BE2C (cell line): ENCODE measurements around the gene KIF6.

Source experiments
- DNase-seq: peaks from one replicate; pipeline ENCODE4 v3.0.0-alpha.2; 2020
- H3K27me3 ChIP-seq: fragments of 250-450 bp; sonication (Bioruptor Pico); 2 replicates; pipeline ENCODE4 v1.5.1; 2020; ENCODE audit warnings: mild to moderate bottlenecking
- H3K36me3 ChIP-seq: fragments of 250-450 bp; sonication (Bioruptor Pico); 2 replicates; pipeline ENCODE4 v1.5.1; 2020; ENCODE audit warnings: mild to moderate bottlenecking
- H3K4me1 ChIP-seq: fragments of 250-450 bp; sonication (Bioruptor Pico); 2 replicates; pipeline ENCODE4 v1.5.1; 2020
- H3K4me3 ChIP-seq: 2 replicates; pipeline ENCODE4 v1.5.1; 2011; ENCODE audit warnings: low read depth, low read length
- H3K9me3 ChIP-seq: fragments of 250-450 bp; sonication (Bioruptor Pico); 2 replicates; pipeline ENCODE4 v1.5.1; 2020
- TF ChIP-seq, protein P1 (sequence below): IDR thresholded peaks from 2 replicates; pipeline ENCODE4 v1.5.1; 2012; ENCODE audit warnings: mild to moderate bottlenecking, low read depth, low read length

The KIF6 gene

DNA sequence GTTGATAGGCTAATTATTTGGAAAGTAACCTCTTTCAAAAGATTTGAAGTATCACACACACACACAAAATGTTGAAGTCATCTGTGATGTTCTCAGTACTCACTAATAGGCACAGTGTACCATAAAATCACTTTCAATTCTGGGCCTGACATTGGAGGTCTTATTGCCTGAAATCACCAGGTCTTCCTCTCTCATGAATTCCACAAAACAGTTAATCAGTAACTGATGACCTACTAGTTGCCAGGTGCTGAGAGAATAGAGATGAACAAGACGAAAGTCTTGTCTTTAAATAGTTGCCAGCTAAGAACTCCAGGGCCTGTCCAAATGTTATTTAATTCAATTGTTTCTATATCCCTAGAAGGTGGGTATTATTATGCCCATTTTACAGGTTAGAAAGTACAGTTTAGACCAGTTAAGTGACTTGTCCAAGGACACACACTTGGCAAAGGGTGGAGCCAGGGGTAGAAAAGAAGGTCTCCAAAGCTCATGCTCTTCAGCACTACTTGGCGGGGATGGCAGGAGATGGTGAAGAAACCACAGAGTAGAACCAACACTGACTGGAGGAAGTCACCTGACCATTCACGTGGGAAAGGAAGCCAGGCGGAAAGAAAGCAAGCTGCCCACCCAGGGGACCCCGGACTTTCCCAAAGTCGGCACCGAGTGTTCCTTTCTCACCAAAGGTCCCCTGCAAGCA, 116.4 kb downstream of the KIF6 start:
- Histone ChIP-seq H3K4me1 (no peaks in the 10 kb centered on the region), H3K27me3 (0 out of 2 replicates have a peak, but pooled peaks cover 2% of the 10 kb centered on the region), H3K4me3 (no peak overlapping the region), H3K9me3 (no peaks in the 10 kb centered on the region), H3K36me3 (no peaks in the 10 kb centered on the region)
- TF ChIP-seq, protein P1, sequence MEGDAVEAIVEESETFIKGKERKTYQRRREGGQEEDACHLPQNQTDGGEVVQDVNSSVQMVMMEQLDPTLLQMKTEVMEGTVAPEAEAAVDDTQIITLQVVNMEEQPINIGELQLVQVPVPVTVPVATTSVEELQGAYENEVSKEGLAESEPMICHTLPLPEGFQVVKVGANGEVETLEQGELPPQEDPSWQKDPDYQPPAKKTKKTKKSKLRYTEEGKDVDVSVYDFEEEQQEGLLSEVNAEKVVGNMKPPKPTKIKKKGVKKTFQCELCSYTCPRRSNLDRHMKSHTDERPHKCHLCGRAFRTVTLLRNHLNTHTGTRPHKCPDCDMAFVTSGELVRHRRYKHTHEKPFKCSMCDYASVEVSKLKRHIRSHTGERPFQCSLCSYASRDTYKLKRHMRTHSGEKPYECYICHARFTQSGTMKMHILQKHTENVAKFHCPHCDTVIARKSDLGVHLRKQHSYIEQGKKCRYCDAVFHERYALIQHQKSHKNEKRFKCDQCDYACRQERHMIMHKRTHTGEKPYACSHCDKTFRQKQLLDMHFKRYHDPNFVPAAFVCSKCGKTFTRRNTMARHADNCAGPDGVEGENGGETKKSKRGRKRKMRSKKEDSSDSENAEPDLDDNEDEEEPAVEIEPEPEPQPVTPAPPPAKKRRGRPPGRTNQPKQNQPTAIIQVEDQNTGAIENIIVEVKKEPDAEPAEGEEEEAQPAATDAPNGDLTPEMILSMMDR: no peak
- DNase-seq: no peak

DNA sequence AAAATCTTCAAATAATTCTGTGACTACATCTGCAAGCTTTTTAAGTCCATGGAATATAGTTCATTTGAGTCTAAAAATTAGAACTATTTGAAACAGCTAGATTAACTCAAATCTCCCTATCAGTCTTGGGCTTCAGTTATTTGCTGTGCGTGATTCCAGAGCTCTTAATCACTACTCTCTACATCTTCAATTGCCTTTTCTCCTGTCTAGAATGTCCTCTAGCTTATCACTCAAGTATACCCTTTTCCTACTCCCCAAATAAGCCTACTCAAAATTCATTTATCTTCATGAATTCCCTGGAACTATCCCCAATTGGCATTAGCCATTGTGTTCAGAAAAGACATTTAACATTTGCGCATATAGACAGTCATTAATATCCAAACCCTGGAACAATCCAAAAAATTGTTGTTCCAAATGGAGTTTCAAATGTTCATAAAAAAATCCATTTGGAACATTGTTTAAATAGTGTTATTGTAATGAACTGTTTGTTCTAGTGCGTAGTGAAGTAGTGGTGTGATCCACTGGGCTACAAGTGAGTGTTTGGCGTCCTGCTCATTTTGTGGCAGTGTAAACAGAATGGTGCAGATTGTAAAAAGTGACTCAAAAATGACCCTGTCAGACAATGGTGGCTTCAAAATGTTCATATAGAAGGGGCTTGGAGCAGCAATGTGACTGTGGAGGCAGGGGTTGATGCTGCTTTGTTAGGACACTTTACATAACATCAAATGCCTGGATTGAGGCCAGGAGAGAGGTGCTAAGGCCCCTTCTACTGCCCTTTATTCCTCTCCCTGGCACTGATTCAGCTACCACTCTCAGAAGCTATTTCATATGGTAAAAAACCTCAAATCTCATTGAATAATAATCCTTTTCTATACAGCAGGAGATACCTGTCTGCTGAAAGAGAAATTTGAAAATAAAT, 122.3 kb downstream of the KIF6 start:
- Histone ChIP-seq H3K9me3 (no peaks in the 10 kb centered on the region), H3K4me1 (no peaks in the 10 kb centered on the region), H3K4me3 (no peak overlapping the region), H3K36me3 (no peaks in the 10 kb centered on the region), H3K27me3 (0 out of 2 replicates have a peak, but pooled peaks cover 2% of the 10 kb centered on the region)
- DNase-seq: no peak
- TF ChIP-seq, protein P1: no peak

DNA sequence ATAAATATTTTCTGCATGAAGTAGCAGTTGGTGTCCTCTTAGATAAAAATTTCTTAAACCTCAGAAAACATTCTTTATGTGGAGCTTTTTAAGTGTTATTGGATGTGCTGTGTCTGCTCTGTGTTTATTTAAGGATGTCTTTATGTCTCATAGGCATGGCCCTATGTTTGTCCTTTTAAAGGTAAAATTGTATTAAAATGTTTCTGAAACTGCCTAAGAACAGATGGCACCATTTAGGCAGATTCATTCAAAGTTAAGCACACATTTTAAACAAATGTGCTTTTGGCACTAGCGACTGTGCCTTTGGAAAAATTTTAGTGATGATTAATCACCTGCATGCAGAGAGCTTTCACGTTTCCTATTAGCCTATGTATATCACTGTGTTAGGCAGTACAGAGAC, 125.2 kb downstream of the KIF6 start:
- Histone ChIP-seq H3K9me3 (no peaks in the 10 kb centered on the region), H3K36me3 (no peaks in the 10 kb centered on the region), H3K4me3 (no peak overlapping the region), H3K27me3 (0 out of 2 replicates have a peak, but pooled peaks cover under 1% of the 10 kb centered on the region), H3K4me1 (no peaks in the 10 kb centered on the region)
- DNase-seq: no peak
- TF ChIP-seq, protein P1: no peak

DNA sequence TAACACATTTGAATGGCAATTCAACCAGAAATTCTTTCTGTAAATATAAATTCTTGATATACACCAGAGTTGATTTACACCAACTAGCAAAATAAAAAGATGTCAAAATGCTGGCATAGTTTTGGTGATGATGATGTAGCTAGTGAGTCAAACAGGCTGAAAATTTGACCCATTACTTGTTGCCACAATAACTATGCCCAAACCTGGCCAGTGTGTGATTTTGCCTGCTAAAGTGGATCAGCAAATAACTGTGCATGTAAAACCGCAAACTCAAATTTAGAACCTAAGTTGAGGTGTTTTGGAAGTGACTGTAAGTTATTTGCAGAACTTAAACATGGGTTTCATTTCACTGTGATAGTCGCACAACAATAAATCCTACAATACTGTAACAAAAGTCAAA, 125.9 kb downstream of the KIF6 start:
- Histone ChIP-seq H3K36me3 (no peaks in the 10 kb centered on the region), H3K4me3 (no peak overlapping the region), H3K4me1 (no peaks in the 10 kb centered on the region), H3K9me3 (no peaks in the 10 kb centered on the region), H3K27me3 (no peaks in the 10 kb centered on the region)
- DNase-seq: no peak
- TF ChIP-seq, protein P1: no peak

DNA sequence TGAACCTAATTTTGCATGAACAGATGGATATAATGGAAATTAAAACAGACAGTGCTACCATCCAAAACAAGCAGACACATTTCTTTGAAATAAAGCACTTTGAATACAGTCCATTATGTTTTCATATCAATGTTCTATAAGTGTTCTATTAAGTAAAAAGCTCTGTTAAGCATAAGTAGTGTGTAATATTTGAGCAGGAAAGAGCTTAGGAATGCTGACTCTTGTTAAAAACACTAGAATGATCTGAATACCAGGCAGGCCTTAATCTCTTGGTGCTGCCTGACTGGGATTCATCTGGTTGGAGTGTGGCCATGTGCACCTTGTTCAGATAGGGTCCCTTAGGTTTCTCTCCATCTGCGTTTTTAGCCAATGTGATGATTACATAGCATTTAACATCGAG, 130.9 kb downstream of the KIF6 start:
- TF ChIP-seq, protein P1: no peak

DNA sequence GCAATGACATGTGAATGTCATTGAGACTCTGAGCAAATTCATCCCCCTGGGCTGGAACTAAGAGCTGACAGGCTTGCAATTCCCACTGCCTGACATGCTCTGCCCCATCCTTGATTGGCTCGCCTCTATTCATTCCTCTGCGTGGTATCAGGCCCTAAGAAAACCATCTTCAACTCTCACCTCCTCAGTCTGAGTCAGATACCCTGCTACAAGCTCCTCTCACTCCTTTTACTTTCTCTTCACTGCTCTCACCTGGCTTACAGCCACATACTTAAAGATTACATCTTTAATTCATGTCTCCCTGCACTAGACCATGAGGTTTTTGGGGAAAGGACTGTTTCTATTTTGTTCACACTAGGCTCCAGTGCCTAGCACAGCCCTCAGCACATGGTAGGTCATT, 131.6 kb downstream of the KIF6 start:
- H3K9me3 ChIP-seq: no peaks in the 10 kb centered on the region
- H3K27me3 ChIP-seq: no peaks in the 10 kb centered on the region
- H3K36me3 ChIP-seq: no peaks in the 10 kb centered on the region
- H3K4me3 ChIP-seq: no peak overlapping the region
- TF ChIP-seq, protein P1: no peak
- H3K4me1 ChIP-seq: no peaks in the 10 kb centered on the region
- DNase-seq: no peak

More for the DNA sequence above, 130.9 kb downstream of the KIF6 start:
- no peaks in the 10 kb centered on the region for H3K4me1 ChIP-seq
- no peak overlapping the region for H3K4me3 ChIP-seq
- H3K27me3 ChIP-seq: no peaks in the 10 kb centered on the region
- H3K36me3 ChIP-seq: no peaks in the 10 kb centered on the region
- no peaks in the 10 kb centered on the region for H3K9me3 ChIP-seq
- no peak for DNase-seq
